Right renal cortex interstitium (tissue), 3 donors: ENCODE results near the gene ARHGAP21. TPM values are rescaled to one million over a fixed set of nuclear protein-coding genes. Genes with fewer than 3 reads are reported as not detected.

Experiments used
- DNase-seq, 3 donors: peaks; one replicate each; pipeline ENCODE4 v3.0.0-alpha.2; 2013; ENCODE audit warnings: low read depth in 3 of 3, low spot score in 2 of 3
- polyA plus RNA-seq, 3 donors: library from polyadenylated mRNA; unstranded; fragments of 120-200 nt; gene quantifications; one replicate each; pipeline ENCODE4 v1.2.1, GENCODE V29; 2013; ENCODE audit not compliant: insufficient read length in 3 of 3

ARHGAP21 gene
- polyA plus RNA-seq, 3 donors = 78.6 to 91.4 (median 85.1) TPM

DNA sequence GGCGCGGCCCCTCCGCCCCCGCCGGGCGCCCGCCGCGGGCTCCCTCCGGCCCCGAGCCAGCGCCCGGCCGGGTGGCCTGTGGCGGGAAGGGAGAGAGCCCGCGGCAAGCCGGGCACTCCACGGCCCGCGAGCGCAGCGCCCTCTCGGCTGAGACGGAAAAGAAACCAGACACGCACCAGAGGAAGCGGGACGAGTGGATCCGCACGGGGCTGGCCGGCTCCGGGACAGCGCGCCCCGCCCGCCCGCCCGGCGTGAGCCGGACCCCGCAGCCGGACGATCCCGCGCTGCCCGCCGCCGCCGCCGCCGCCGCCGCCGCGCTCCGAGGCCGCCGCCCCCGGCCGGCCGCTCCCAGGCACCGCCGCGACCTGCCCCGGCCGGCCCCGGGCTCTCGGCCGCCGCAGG lies 300 bp downstream of the ARHGAP21 start:
- DNase-seq = no peak

DNA sequence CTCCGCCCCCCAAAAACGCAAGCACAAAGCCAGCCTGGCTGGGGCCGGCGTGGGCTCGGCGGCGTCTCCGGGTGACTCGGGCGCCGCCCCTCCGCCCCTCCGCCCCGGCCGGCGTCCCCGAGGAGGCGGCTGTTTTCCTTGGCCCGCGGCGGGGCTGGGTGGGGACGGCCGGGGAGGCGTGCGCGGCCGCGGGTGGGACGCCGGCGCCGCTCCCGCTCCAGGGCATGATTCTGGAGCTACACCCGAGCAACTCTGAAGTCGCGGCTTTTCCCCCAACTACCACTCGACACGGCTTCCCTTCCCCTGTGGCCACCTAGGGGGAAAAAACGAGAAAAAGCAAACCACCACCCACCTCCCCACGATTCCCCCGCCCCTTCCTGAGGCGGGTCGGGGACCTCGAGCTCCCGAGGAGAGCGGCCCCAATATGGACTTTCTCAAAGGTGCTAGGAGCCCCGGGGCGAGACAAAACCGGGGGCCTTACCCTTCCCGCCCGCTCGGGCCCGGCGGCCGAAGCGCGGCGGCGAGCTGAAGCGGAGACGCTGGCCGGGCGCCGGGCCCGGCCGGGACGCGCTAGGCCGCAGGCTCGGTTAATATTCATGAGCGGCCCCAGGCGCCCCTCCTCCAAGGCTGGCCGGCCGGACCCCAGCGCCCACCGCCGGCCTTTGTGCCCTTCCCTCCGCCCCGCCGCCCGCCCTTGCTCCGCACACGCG lies 856 bp downstream of the ARHGAP21 start:
- peak in 1 of 3 donors; percentile 56 for DNase-seq

DNA sequence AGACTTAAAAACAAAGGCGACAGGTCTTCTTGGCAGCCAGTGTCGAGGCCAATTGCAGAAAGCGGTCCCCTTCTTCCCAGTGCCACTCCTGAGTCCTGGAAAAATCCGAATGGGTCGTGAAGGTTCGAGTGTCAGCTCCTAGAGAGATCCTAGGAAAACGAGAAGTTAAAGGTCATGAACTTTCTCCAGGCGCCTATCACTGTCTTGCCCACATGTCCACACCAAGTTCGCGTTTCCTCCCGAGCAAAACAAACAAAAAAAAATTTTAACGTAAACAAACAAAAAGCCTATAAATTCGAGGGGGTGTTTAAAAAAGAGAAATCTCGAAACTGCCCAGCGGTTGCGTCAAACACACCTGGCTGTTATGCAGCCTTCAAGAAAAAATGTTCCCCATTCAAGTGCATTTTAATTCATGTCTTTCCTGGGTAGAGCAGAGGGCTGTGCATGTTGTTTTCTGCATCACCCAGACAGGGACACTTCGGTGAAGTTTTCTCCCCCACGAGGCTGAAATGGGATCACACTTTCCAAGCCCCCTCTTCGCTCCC lies 1.5 kb downstream of the ARHGAP21 start:
- DNase-seq = peak in 1 of 3 donors; percentile 23

DNA sequence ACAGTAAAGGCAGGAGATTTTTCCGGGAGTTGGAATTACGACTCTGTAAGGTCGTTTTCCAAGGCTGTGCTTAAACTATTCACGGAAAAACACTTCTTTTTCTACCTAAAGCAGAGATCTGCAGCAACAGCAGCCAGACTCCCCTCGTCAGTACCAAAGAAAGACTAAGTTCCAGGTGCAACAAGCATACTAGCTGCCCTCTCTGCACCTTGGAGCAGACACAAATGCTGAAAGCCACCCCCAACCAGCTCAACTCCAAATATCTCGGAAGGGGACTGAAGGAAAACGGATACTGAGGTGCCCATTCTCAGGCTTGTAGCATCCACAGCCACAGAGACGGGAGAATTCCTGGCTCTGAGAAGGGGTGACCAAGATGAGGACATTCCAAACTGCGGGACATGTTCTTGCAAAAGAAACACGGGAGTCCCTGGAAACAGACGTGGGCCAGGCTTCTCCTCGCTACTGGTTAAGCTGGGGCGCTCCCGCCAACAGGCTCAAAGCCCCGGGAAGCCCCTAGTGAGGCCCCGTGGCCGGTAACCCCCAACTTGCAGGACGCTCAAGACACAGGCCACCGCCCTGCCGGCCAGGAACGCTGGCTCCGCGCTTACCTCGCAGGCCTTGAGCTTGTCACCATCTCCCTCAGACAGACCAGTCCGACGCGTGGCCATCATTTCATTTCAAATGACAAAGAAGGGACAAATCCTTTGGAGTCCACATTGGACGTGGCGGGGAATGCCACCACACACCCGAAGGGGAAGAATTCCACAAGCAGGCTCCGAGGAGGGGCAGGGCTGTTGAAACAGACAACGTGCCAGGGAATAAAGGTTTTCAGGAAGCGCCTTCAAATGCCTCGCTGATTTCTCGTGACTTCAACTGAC lies 2.2 kb downstream of the ARHGAP21 start:
- no peak for DNase-seq

DNA sequence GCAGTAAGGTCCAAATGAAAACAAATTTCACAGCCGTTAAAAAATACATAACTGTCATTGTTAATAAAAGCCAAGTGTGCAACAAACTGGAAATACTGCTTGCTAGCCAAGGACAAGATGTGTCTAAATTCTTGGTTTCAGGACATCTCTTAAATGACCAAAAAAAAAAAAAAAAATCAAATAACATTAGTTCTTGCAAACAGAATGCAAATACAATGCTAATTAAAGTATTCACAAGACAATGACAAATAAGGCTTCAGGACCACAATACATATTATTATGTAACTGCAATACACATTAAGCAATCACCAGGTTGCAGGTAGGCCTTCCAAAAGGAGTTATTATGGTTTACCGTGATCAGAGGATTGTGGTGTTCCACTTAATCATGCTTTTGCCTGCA lies 3.6 kb downstream of the ARHGAP21 start:
- DNase-seq = no peak

DNA sequence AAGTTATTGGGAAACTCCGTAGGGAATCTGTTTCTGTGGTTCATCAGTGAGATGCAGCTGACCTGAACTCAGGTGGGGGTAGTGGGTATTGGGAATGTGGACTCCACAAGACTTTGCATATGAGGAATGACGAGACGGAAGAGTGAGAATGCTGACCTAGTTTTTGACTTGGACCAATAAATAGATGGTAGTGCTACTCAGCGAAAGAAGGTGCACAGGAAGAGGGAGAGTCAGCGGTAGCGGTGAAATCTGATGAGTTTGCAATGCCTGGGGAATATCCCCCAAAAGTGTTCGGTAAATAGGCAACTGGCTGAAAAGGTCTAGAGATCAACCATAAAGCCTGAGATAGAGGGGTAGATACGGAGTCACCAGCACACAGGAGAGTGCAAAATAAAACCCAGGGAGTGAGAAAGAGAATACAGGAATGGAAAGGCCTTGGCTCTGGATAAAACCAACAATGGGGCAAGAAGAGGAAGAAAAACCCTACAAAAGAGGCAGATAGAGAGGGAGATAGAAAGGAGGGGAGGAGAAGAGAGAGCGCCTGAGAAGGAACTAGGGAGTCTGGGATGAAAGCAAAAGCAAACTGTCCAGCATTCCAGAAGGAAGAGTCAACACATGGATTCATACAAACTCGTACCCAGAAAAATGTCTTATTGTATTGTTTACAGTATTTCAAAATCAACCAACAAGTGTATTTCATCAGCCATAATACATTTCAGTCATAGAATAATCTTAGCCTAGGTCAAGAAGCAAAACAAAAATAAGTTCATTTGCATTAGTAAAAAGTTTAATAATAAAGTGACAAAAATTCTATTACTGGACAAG lies 5.4 kb downstream of the ARHGAP21 start:
- no peak for DNase-seq

DNA sequence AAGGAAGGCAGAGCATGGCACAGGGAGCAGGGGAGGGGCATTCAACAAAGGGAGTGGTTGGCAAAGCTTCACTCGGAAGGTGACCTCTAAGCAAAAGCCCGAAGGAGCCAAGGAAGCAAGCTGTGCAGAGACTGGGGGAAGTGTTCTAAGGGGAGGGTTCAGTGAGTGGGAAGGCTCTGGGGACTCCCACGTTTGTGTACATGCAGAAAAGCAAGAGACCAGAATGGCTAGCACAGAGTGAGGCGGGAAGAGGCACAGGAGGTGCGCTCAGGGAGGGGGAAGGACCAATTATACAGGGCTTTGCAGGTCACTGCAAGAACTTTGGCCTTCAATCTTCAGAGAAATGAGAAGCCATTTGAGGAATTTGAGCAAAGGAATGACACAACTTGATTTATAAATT lies 7.4 kb downstream of the ARHGAP21 start:
- no peak for DNase-seq

DNA sequence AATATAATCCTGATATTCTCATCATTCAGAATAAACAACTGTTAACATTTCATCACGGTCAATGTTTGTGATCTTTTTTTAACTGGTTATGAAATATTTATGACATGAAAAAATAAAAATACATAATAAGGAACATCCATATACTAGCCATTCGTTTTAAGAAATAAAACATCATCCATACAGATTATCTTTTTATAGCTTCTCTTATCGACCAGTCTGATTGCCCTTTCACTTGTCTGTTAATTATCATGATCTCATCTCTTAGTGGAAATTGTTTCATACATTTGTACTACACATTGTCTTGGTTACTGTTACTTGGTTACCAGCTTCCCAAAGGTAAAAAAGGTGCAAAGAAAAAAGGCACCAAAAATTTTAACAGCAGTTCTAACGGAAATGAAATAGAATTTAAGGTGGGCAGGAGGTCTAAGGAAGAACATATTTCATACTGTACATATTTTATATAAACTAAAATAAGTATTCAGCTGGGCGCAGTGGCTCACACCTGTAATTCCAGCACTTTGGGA lies 8.4 kb downstream of the ARHGAP21 start:
- no peak for DNase-seq

DNA sequence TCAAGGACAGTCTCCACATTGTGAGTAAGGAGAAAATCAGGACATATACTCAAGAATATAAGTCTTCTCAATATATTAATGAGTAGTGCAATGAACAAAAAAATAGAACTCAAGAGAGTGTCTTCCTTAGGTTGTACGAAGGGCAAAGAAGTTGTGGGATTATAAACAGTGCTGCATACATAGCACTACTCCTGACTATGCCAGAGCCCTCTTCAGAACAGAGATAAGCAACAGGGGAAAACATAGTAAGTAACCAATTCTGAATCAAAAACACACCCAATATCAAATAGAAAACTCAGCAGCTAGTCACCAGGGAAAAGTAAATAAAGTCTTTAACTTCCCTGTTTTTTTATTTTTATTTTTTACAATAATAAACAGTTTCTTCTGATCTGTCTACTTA lies 10.6 kb downstream of the ARHGAP21 start:
- DNase-seq = no peak

DNA sequence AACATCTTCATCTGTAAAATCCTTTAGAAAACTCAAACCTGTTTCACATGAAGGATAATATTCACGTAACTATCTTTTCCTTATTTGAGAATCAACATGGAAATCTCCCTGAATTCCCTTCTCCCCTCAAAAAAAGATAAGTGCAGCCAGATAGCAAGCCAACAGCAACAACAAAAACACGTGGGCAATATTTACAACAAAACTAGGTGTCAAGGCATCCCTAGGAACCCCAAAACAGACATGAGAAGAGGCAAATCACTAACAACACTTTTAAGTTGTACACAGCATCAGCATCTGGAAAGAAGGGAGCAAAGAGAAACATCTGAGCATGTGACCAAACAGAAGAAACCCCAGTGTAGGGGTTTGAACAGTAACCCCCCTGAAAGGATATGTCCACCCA lies 12.2 kb downstream of the ARHGAP21 start:
- no peak for DNase-seq

DNA sequence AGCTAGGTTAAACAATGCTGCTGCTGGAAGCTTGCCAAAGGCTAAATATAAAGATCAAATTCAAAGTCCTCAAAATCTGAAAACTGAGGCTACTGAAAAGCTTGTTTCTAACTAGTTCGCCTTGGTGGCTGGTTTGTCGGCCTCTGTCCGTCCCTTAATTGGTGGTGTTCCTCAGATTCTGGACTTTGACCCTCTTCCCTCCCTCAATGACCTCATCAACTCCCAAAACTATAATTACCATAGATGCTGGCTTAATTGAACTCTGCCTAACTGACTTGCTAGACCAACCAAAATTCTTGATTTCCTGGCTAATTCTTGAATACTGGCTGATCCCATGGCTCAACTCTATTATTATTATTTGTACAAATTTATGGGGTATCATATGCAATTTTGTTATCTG lies 15.6 kb downstream of the ARHGAP21 start:
- DNase-seq = no peak

DNA sequence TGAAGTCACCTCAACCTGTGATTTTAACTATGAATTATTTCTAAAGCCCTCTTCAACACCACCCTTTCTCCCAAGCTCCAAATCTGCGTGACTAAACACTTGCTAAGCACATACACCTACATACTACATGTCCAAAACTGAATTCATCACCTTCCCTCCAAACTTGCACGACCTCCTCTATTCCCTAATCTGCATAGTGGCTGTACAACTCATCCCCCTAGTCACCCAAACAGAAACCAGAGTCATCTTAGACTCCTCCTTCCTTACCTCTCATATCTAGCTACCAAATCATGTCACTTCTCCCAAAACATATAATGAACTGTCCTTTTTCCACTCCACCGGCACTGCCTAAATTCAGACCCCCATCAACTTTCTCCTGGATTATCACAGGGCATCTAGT lies 16.2 kb downstream of the ARHGAP21 start:
- no peak for DNase-seq

DNA sequence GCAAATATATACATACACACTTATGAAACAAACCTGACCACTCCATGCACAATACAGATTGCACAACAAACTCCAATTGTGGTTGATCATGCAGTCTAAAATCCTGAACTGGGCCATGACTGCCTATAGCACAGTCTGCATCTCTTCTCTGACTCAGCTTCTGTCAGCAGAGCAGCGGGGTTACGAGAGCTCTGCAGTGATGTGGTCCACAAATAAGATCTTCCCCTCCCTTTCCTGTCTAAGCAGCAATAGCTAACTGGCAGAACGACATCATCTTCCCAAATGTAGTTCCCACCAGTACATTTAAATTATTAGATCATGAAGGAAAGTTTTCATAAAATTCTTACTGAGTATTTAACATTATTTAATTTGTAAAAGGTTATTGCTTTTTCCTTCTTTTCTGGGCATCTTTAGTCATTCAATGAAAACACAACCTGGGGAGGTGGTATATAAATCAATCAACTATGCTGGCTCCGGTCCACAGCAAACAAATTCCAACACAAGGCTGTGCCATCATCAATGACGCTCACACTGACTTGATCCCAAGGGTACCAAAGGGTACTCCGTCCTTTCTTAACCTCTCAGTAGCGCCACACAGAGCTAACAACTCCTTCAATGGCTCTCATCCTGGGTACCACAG lies 17.1 kb downstream of the ARHGAP21 start:
- DNase-seq = no peak

DNA sequence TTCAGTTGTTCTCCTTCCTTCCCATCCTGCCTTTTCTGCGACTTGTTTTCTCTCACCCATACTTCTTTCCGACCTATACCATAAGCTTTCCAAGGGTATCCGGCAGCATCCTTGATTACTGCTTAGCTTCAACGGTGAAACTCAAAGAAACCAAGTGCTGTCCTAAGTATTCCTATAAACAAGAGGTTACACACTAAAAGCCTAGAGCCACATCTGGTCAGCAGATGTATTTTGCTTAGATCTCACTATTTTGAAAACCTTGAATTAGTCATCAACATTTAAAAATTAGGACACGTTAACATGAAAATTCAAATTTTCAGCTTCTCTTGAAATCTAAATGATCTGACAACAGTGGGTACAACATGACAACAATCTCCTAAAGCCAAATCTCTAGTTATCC lies 20.0 kb downstream of the ARHGAP21 start:
- DNase-seq = no peak

DNA sequence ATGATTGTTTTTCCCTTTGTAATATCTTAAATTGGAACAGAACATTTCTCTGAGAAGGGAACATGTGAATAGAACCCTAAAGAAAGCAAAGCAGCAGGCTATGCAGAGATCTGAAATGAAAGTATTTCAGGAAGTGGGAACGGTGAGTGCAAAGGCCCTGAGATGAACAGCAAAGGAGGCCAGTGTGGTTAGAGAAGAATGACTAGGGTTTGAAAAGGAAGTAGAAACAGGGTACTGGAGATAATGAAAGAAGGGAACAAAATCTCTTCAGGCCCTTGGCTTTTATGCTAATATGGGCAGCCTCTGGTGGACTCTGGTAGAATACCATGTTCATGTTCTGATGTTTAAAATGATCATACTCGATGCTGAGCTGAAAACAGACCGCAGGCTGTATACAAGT lies 22.2 kb downstream of the ARHGAP21 start:
- no peak for DNase-seq

DNA sequence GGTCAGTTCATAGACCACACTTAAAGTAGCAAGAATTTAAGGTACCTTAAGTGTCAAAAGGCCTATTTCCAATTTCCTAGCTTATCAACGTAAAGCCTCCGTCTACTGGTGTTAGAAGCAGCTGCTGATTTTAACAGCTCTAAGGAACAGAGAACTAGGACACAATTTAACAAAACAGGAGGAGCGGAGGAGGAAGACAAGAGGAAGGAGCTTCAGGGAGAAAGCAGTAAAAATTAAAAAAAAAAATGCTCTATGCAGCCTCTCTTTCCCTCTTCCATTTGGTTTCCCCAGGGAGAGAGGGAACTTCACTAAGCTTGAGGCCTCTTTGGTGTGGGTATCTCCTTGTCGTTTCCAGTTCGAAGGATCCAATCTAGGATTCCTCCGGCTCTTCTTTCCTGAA lies 22.7 kb downstream of the ARHGAP21 start:
- DNase-seq = no peak

DNA sequence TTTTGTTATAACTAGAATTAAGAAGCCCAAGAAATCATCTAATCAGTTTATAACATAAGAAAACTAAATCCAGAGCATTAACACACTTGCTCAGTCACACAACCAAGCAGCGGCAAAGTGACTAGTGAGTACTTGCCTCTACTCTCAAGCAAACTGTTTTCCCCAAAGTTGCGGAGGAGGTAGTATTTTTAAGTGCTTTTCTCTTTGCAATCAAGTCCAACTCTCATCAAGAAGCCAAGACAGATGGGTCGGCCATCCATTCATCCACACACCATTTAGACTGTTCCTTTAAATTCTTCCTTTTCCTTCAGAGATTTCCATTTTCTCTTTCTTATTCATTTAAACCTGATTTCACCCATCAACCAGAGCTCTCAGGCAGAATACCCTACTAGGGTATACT lies 25.4 kb downstream of the ARHGAP21 start:
- DNase-seq = no peak

DNA sequence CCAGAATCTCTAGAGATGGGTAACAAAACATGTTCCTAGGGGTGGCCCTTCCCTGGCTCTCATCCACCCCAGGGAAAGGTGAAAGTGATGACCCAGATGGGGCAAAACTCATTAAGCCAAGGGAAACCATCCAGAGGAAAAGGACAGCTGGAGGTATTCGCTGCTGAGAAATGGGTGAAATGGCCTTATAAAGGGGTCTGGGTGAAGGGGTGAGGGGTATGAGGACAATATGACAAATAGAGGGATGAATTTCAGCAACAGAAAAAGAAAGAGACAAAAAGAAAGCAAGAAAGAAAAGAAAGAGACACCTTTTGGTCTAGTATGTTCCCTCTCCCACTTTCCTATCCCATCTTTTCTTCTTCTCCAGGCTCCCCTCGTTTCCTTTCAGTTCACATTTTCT lies 26.6 kb downstream of the ARHGAP21 start:
- no peak for DNase-seq

DNA sequence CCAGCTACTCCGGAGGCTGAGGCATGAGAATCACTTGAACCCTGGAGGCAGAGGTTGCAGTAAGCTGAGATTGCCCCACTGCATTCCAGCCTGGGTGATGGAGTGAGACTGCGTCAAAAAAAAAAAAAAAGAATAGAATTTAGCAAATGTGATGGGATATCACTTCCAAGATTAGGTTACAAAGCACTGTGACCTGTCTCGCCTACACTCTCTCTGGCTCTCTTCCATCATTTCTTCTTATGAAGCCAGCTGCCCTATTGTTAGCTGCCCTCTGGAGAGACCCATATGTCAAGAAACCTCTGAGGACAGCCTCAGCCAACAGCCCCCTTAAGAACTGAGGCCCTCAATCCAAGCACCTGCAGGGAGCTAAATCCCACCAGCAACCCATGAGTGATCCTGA lies 28.2 kb downstream of the ARHGAP21 start:
- DNase-seq = no peak

DNA sequence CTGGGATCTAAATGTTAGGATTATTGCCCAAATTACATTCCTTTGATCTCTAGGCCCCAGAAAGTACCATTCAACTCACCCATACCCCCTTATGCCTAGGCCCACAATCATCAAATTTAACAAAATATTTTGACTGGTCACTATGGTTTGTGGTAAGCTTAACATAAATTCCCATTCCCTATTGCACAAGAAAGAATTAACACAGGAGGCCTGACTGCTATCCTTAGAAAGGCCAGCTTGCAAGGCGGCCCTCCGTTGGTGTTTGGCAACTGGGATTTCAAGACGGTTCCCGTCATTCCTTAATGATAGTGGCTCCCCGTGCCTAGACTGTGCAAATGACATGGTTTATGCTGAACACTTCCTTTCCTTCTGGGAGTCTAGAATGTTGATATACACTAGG lies 29.6 kb downstream of the ARHGAP21 start:
- no peak for DNase-seq
